Measurements from ENCODE around the gene ATR. TPM values are rescaled to one million over a fixed set of nuclear protein-coding genes. Genes with fewer than 3 reads are reported as not detected.

ATR gene
- polyA plus RNA-seq, 1 donor from 2014 or later = 26.1 TPM

DNA sequence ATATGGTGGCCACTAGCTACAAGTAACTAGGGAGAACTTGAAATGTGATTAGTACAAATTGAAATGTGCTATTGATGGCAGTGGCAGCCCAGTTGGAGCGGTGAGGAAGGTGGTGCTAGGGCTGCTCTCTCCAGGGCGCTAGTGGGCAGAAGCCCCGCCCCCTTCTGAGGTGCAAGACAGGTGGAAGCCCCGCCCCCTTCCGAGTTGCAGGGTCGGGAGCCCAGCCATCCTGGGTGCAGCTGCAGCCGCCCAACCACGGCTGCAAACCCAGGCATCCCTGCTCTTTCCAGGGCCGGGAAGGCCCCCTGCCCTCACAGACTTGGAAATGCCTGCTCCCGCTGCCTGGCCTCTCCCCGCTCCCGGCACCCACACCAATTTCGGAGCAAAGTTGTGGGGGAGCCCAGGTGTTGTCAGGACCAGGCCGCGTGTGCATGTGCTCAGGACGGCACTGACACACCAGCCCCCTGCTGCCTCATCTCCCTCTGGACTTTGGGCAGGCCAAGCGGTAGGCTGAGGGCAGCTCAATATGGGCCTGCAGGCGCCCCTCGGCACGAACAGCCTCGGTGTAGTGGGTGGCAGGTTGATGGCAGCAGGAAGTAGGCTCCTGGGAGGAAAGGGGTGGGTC lies 10.0 kb downstream of the ATR start:
- Histone ChIP-seq H3K27ac (ENCODE audit: low read length) (no peak overlapping the region), H4K20me1 (ENCODE audit: insufficient read depth) (no peaks in the 10 kb centered on the region), H2AFZ (ENCODE audit: low read depth, low read length) (no peak overlapping the region), H3K9me3 (ENCODE audit: low read length) (no peaks in the 10 kb centered on the region), H3K4me2 (ENCODE audit: low read length) (no peak overlapping the region), H3K9ac (ENCODE audit: low read length) (no peak overlapping the region), H3F3A (ENCODE audit: insufficient read depth, low read length, poor library complexity, severe bottlenecking) (no peaks in the 10 kb centered on the region), H3K79me2 (replicated peaks; ENCODE audit: insufficient read depth, low read length) (peaks cover under 1% of the 10 kb centered on the region), H3K36me3 (ENCODE audit: insufficient read depth, low read length) (no peaks in the 10 kb centered on the region), H3K27me3 (ENCODE audit: insufficient read depth, low read depth, low read length) (no peaks in the 10 kb centered on the region), H3K4me3 (ENCODE audit: low read length) (no peak overlapping the region), H3K9me2 (ENCODE audit: insufficient read depth, low read length) (no peaks in the 10 kb centered on the region)
- TF ChIP-seq SMC3 (conservative IDR thresholded peaks at IDR 0.05; ENCODE audit: poor library complexity) = no peak
- TF ChIP-seq POLR2AphosphoS5 (IDR thresholded peaks at IDR 0.05) = no peak
- TF ChIP-seq, protein P1, sequence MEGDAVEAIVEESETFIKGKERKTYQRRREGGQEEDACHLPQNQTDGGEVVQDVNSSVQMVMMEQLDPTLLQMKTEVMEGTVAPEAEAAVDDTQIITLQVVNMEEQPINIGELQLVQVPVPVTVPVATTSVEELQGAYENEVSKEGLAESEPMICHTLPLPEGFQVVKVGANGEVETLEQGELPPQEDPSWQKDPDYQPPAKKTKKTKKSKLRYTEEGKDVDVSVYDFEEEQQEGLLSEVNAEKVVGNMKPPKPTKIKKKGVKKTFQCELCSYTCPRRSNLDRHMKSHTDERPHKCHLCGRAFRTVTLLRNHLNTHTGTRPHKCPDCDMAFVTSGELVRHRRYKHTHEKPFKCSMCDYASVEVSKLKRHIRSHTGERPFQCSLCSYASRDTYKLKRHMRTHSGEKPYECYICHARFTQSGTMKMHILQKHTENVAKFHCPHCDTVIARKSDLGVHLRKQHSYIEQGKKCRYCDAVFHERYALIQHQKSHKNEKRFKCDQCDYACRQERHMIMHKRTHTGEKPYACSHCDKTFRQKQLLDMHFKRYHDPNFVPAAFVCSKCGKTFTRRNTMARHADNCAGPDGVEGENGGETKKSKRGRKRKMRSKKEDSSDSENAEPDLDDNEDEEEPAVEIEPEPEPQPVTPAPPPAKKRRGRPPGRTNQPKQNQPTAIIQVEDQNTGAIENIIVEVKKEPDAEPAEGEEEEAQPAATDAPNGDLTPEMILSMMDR (IDR thresholded peaks at IDR 0.05; ENCODE audit: poor library complexity, severe bottlenecking) = no peak
- no peak for TF ChIP-seq EZH2 (IDR thresholded peaks at IDR 0.05; ENCODE audit: borderline replicate concordance, insufficient read depth, low read length, poor library complexity, severe bottlenecking)
- TF ChIP-seq EP300 (conservative IDR thresholded peaks at IDR 0.05; ENCODE audit: poor library complexity, severe bottlenecking) = no peak
- no peak for TF ChIP-seq TAF1 (IDR thresholded peaks at IDR 0.05; ENCODE audit: low read depth)
- no peak for TF ChIP-seq RAD21 (conservative IDR thresholded peaks at IDR 0.05)
- TF ChIP-seq MXI1 (conservative IDR thresholded peaks at IDR 0.05; ENCODE audit: poor library complexity, severe bottlenecking) = no peak
- no peak for TF ChIP-seq REST (IDR thresholded peaks at IDR 0.05; ENCODE audit: borderline replicate concordance)

DNA sequence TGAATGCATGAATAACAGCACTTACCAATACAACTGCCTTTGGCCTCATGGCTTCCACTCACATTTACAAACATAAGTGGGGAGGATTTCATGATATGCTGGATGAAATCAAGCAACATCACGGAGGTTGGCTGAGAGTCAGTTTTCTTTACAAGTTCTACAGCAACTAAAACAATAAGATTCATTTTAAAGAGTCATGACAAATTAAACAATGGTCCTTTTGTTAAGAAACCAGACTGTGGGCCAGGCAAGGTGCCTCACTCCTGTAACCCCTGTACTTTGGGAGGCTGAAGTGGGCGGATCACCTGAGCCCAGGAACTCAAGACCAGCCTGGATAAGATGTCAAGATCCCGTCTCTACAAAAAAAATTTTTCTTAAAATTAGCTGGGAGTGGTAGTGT lies 12.4 kb downstream of the ATR start:
- no peak for TF ChIP-seq EP300 (conservative IDR thresholded peaks at IDR 0.05; ENCODE audit: poor library complexity, severe bottlenecking)
- TF ChIP-seq MXI1 (conservative IDR thresholded peaks at IDR 0.05; ENCODE audit: poor library complexity, severe bottlenecking) = no peak
- TF ChIP-seq EZH2 (IDR thresholded peaks at IDR 0.05; ENCODE audit: borderline replicate concordance, insufficient read depth, low read length, poor library complexity, severe bottlenecking) = no peak
- no peak for TF ChIP-seq POLR2AphosphoS5 (IDR thresholded peaks at IDR 0.05)
- no peak for TF ChIP-seq SMC3 (conservative IDR thresholded peaks at IDR 0.05; ENCODE audit: poor library complexity)
- TF ChIP-seq, protein P1 (IDR thresholded peaks at IDR 0.05; ENCODE audit: poor library complexity, severe bottlenecking) = no peak
- no peak for TF ChIP-seq REST (IDR thresholded peaks at IDR 0.05; ENCODE audit: borderline replicate concordance)
- no peak for TF ChIP-seq RAD21 (conservative IDR thresholded peaks at IDR 0.05)
- TF ChIP-seq TAF1 (IDR thresholded peaks at IDR 0.05; ENCODE audit: low read depth) = no peak

More for the DNA sequence above, 12.4 kb downstream of the ATR start:
- H3K4me3 ChIP-seq (ENCODE audit: low read length) = no peak overlapping the region
- no peak overlapping the region for H2AFZ ChIP-seq (ENCODE audit: low read depth, low read length)
- H3K9me2 ChIP-seq (ENCODE audit: insufficient read depth, low read length) = no peaks in the 10 kb centered on the region
- no peaks in the 10 kb centered on the region for H4K20me1 ChIP-seq (ENCODE audit: insufficient read depth)
- no peak overlapping the region for H3K27ac ChIP-seq (ENCODE audit: low read length)
- H3K9me3 ChIP-seq (ENCODE audit: low read length) = no peaks in the 10 kb centered on the region
- no peaks in the 10 kb centered on the region for H3K36me3 ChIP-seq (ENCODE audit: insufficient read depth, low read length)
- no peak overlapping the region for H3K9ac ChIP-seq (ENCODE audit: low read length)
- H3K79me2 ChIP-seq (replicated peaks; ENCODE audit: insufficient read depth, low read length) = no peaks in the 10 kb centered on the region
- H3F3A ChIP-seq (ENCODE audit: insufficient read depth, low read length, poor library complexity, severe bottlenecking) = no peaks in the 10 kb centered on the region
- H3K4me2 ChIP-seq (ENCODE audit: low read length) = no peak overlapping the region
- H3K27me3 ChIP-seq (ENCODE audit: insufficient read depth, low read depth, low read length) = no peaks in the 10 kb centered on the region

Measured in neural cell (in vitro differentiated cells).